Measurements from ENCODE around the gene LRRC4C.

Gene LRRC4C

DNA sequence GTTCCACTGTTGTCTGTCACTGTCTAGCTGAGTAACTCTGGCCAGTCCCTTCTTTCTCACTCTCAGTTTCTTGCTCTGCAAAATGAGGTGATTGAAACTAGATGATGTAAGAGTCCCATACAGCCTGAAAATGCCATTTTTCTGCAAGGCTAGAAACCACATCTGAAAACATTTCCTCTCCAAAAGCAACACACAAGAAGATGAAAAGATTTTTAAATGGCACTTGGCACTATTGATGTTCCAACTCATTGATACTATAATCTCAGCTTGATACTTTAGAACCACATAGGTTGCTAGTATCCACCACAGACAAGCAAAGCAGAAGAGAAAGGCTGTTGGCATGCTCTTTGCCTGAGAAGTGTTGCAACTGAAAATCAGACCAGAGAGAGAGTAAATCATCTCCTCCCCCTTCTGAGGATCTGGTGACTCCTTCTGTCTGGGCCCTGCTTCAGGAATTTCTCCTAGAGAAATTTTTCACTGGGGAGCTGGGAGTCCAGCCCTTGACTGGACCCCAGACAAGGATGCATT, 1217.9 kb downstream of the LRRC4C start:
- DNase-seq (ENCODE audit: low read depth) = peak; percentile 9

DNA sequence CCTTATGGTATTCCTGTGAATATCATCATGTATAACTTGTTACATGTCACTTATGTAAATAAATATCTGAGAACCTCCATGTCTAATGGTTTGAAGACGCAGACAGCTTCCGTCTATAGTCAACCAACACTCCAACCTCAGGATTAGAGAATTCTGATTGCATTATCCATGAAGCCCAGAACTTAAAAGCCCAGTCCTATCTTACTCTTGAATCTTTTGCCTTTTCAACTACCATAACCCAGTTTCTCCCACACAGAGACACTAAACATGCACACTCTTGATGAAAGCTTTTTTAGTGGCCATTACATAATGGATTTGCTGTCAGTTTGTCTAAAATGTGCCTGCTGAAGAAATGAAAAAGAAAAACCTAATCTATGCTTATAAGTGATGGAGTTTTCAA, 1219.2 kb downstream of the LRRC4C start:
- TF ChIP-seq, protein P1, sequence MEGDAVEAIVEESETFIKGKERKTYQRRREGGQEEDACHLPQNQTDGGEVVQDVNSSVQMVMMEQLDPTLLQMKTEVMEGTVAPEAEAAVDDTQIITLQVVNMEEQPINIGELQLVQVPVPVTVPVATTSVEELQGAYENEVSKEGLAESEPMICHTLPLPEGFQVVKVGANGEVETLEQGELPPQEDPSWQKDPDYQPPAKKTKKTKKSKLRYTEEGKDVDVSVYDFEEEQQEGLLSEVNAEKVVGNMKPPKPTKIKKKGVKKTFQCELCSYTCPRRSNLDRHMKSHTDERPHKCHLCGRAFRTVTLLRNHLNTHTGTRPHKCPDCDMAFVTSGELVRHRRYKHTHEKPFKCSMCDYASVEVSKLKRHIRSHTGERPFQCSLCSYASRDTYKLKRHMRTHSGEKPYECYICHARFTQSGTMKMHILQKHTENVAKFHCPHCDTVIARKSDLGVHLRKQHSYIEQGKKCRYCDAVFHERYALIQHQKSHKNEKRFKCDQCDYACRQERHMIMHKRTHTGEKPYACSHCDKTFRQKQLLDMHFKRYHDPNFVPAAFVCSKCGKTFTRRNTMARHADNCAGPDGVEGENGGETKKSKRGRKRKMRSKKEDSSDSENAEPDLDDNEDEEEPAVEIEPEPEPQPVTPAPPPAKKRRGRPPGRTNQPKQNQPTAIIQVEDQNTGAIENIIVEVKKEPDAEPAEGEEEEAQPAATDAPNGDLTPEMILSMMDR (conservative IDR thresholded peaks at IDR 0.05; ENCODE audit: low read length) = no peak
- no peak overlapping the region for H3K4me3 ChIP-seq (ENCODE audit: low read length)
- DNase-seq (ENCODE audit: low read depth) = no peak

More for the DNA sequence above, 1217.9 kb downstream of the LRRC4C start:
- no peak overlapping the region for H3K4me3 ChIP-seq (ENCODE audit: low read length)
- TF ChIP-seq, protein P1 (conservative IDR thresholded peaks at IDR 0.05; ENCODE audit: low read length) = no peak

DNA sequence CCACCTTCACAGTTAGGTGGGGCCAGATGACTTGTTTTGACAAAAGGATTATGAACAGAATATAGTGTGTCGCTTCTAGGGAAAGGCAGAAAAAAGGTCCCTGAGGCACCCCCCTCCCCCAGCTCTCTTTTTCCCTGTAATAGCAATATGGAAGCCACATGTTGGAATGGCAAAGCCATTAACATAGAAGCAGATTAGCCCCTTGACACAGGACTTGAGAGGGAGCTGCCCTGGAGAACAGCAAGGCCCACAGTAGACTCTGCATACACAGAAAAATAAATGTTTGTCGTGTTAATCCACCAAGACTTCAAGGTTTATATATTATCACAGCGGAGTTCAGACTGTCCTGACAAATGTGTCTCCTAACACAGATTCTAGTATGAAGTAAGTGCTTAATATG, 1222.9 kb downstream of the LRRC4C start:
- no peak for DNase-seq (ENCODE audit: low read depth)
- TF ChIP-seq, protein P1 (conservative IDR thresholded peaks at IDR 0.05; ENCODE audit: low read length) = no peak

DNA sequence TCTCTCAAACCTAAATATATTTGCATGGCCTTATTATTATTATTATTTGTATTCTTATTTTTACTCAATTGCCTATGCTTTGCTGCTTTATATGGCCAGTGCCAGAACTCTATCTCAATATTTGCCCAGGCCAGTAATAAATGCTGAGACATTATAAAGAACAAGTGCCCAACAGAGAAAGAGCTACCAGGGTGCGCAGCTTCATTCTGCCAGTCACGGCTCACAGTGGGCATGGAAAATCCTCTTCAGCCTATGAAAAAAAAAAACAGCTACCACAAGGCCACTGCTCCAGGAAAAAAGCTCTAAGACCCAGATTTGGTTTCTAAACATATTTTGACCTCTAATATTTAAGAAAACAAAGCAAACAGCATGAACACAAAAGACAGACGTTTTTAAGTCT, 1223.6 kb downstream of the LRRC4C start:
- H3K4me3 ChIP-seq (ENCODE audit: low read length) = no peak overlapping the region
- TF ChIP-seq, protein P1 (conservative IDR thresholded peaks at IDR 0.05; ENCODE audit: low read length) = no peak

More for the DNA sequence above, 1222.9 kb downstream of the LRRC4C start:
- H3K4me3 ChIP-seq (ENCODE audit: low read length) = no peak overlapping the region

GRCh38 chr11:40230821-40231220, 1228.6 kb downstream of the LRRC4C start:
- no peak overlapping the region for H3K4me3 ChIP-seq (ENCODE audit: low read length)
- TF ChIP-seq, protein P1 (conservative IDR thresholded peaks at IDR 0.05; ENCODE audit: low read length) = no peak
- no peak for DNase-seq (ENCODE audit: low read depth)

More for the DNA sequence above, 1223.6 kb downstream of the LRRC4C start:
- no peak for DNase-seq (ENCODE audit: low read depth)

- TF ChIP-seq, protein P1 (conservative IDR thresholded peaks at IDR 0.05; ENCODE audit: low read length) = no peak
- no peak overlapping the region for H3K4me3 ChIP-seq (ENCODE audit: low read length)
- no peak for DNase-seq (ENCODE audit: low read depth)
Observed at GRCh38 chr11:40228662-40229061, 1230.8 kb downstream of the LRRC4C start.

- TF ChIP-seq, protein P1 (conservative IDR thresholded peaks at IDR 0.05; ENCODE audit: low read length) = no peak
Observed at GRCh38 chr11:40227730-40228129, 1231.7 kb downstream of the LRRC4C start.

More at GRCh38 chr11:40227730-40228129, 1231.7 kb downstream of the LRRC4C start:
- DNase-seq (ENCODE audit: low read depth) = no peak
- H3K4me3 ChIP-seq (ENCODE audit: low read length) = no peak overlapping the region

Measured in AG10803 (cell line).